Activated CD4-positive, CD25-positive, alpha-beta regulatory T cell (primary cell): ENCODE measurements around the gene COASY.

Source experiments
- DNase-seq, 4 experiments: peaks; one replicate each; lab custom pipeline; 2025; lab: John Stamatoyannopoulos, UW

Gene COASY

DNA sequence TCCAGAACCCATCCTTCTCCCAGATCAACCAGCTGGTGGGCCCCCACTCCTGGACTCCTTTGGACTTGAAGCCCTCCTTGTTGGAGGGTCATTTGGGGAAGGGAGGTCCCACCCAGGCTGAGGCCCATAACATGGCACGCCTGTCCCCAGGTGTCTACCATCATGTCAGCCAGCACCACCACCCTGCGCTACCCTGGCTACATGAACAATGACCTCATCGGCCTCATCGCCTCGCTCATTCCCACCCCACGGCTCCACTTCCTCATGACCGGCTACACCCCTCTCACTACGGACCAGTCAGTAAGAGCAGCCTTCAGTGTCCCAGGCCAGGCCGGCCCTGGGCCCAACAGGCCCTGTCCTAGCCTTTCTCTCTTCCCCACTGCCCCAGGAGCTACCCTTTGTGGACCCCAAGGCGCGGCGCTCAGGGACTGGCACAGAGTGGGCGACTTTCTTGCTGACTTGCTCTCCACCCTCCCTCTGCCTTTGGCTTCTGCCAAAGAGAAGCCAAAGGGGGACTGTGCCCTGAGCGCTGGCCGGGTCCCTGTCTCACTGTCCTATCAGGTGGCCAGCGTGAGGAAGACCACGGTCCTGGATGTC, 51.8 kb downstream of the COASY start:
- no peak for DNase-seq
